ENCODE measurements around the gene C11orf86. TPM values are rescaled to one million over a fixed set of nuclear protein-coding genes. Genes with fewer than 3 reads are reported as not detected.

Gene C11orf86
- total RNA-seq, 1 donor = not detected

- DNase-seq (ENCODE audit: low read depth) = no peak
- no peak overlapping the region for H3K4me3 ChIP-seq (ENCODE audit: low read depth, low read length)
- no peak for TF ChIP-seq CTCF (IDR thresholded peaks at IDR 0.05; ENCODE audit: insufficient read depth, low read length)
Observed at GRCh38 chr11:66978717-66979116, 3.6 kb downstream of the C11orf86 start.

- no peak for TF ChIP-seq CTCF (IDR thresholded peaks at IDR 0.05; ENCODE audit: insufficient read depth, low read length)
- no peak overlapping the region for H3K4me3 ChIP-seq (ENCODE audit: low read depth, low read length)
- peak; percentile 54 for DNase-seq (ENCODE audit: low read depth)
Observed at GRCh38 chr11:66979336-66979980, 4.4 kb downstream of the C11orf86 start.

GRCh38 chr11:66981976-66982578 is 7.0 kb downstream of the C11orf86 start:
- TF ChIP-seq CTCF (IDR thresholded peaks at IDR 0.05; ENCODE audit: insufficient read depth, low read length) = no peak
- peak; percentile 89 for DNase-seq (ENCODE audit: low read depth)
- no peak overlapping the region for H3K4me3 ChIP-seq (ENCODE audit: low read depth, low read length)

GRCh38 chr11:66983275-66983924 is 8.3 kb downstream of the C11orf86 start:
- no peak overlapping the region for H3K4me3 ChIP-seq (ENCODE audit: low read depth, low read length)
- TF ChIP-seq CTCF (IDR thresholded peaks at IDR 0.05; ENCODE audit: insufficient read depth, low read length) = no peak
- no peak for DNase-seq (ENCODE audit: low read depth)

- TF ChIP-seq CTCF (IDR thresholded peaks at IDR 0.05; ENCODE audit: insufficient read depth, low read length) = no peak
- DNase-seq (ENCODE audit: low read depth) = no peak
- no peak overlapping the region for H3K4me3 ChIP-seq (ENCODE audit: low read depth, low read length)
Observed at GRCh38 chr11:66985508-66986177, 10.5 kb downstream of the C11orf86 start.

- DNase-seq (ENCODE audit: low read depth) = no peak
- TF ChIP-seq CTCF (IDR thresholded peaks at IDR 0.05; ENCODE audit: insufficient read depth, low read length) = no peak
- H3K4me3 ChIP-seq (ENCODE audit: low read depth, low read length) = no peak overlapping the region
Observed at GRCh38 chr11:66986178-66986545, 11.1 kb downstream of the C11orf86 start.
